CD14-positive monocyte (primary cell): Measurements from ENCODE around the gene FOXJ3. TPM values are rescaled to one million over a fixed set of nuclear protein-coding genes. Genes with fewer than 3 reads are reported as not detected.

Experiments
- DNase-seq, 3 donors: peaks; one replicate each; pipeline ENCODE4 v3.0.0-alpha.2; 2011 to 2022
- H2AFZ ChIP-seq: 2 replicates; pipeline ENCODE4 v1.6.0; 2012; ENCODE audit warnings: mild to moderate bottlenecking, low read depth, low read length, inconsistent platforms; ENCODE audit not compliant: insufficient read depth, poor library complexity, severe bottlenecking
- H3K27ac ChIP-seq, 2 donors: 1 replicate in 1 of 2; 2 replicates in 1 of 2; pipeline ENCODE4 v1.5.1; 2012 to 2013; ENCODE audit warnings: low read length in 2 of 2, control low read depth in 1 of 2, inconsistent platforms in 1 of 2, low read depth in 1 of 2, mild to moderate bottlenecking in 1 of 2
- H3K27me3 ChIP-seq, 2 donors: one replicate each; pipeline versions ENCODE4 v1.6.0 to v1.6.1; 2011 to 2013; ENCODE audit warnings: low read length in 2 of 2; ENCODE audit not compliant: control insufficient read depth in 2 of 2, insufficient read depth in 2 of 2
- H3K36me3 ChIP-seq, 2 donors: replicated peaks in 1 of 2; 1 replicate in 1 of 2; 2 replicates in 1 of 2; pipeline versions ENCODE4 v1.5.1 to v1.6.1; 2012 to 2013; ENCODE audit warnings: low read length in 2 of 2, control low read depth in 1 of 2, inconsistent platforms in 1 of 2, mild to moderate bottlenecking in 1 of 2; ENCODE audit not compliant: insufficient read depth in 2 of 2, control insufficient read depth in 1 of 2
- H3K4me1 ChIP-seq, 2 donors: 1 replicate in 1 of 2; 2 replicates in 1 of 2; pipeline versions ENCODE4 v1.5.1 to v1.6.1; 2012 to 2013; ENCODE audit warnings: low read length in 2 of 2, control low read depth in 1 of 2, inconsistent platforms in 1 of 2, mild to moderate bottlenecking in 1 of 2, moderate library complexity in 1 of 2; ENCODE audit not compliant: insufficient read depth in 2 of 2, control insufficient read depth in 1 of 2
- H3K4me2 ChIP-seq: replicated peaks from 2 replicates; pipeline ENCODE3; 2012; ENCODE audit warnings: low read length, moderate library complexity, mild to moderate bottlenecking; ENCODE audit not compliant: poor library complexity, severe bottlenecking; ENCODE audit errors: extremely low read depth
- H3K4me3 ChIP-seq, 3 experiments: fragments of 200-600 bp in 1 of 3; sonication (generic) in 1 of 3; replicated peaks in 1 of 3; 1 replicate in 2 of 3; 2 replicates in 1 of 3; pipeline ENCODE4 v1.5.1; 2011 to 2013; ENCODE audit warnings: low read length in 3 of 3, mild to moderate bottlenecking in 3 of 3, control low read depth in 2 of 3, low read depth in 2 of 3, inconsistent platforms in 1 of 3, moderate library complexity in 1 of 3
- H3K79me2 ChIP-seq: 2 replicates; pipeline ENCODE4 v1.6.0; 2012; ENCODE audit warnings: mild to moderate bottlenecking, control low read depth, inconsistent platforms, low read length, moderate library complexity; ENCODE audit not compliant: insufficient read depth
- H3K9ac ChIP-seq: 2 replicates; pipeline ENCODE4 v1.6.0; 2017; ENCODE audit warnings: low read length, mild to moderate bottlenecking; ENCODE audit not compliant: insufficient read depth, poor library complexity, severe bottlenecking
- H3K9me3 ChIP-seq, 2 donors: replicated peaks in 1 of 2; 1 replicate in 1 of 2; 2 replicates in 1 of 2; pipeline versions ENCODE4 v1.5.1 to v1.6.1; 2012 to 2013; ENCODE audit warnings: low read length in 2 of 2, control low read depth in 1 of 2; ENCODE audit not compliant: control insufficient read depth in 1 of 2, insufficient read depth in 1 of 2
- H4K20me1 ChIP-seq: 2 replicates; pipeline ENCODE4 v1.6.0; 2012; ENCODE audit warnings: mild to moderate bottlenecking, low read length, control low read depth, moderate library complexity; ENCODE audit not compliant: insufficient read depth
- H3K27ac Mint-ChIP-seq, 7 donors: one replicate each; pipeline ENCODE4 v1.8.0; 2020; ENCODE audit warnings: mild to moderate bottlenecking in 7 of 7, mixed read lengths in 7 of 7, moderate library complexity in 6 of 7, inconsistent platforms in 2 of 7
- H3K27me3 Mint-ChIP-seq, 3 donors: one replicate each; pipeline ENCODE4 v1.8.0; 2021 to 2022; ENCODE audit warnings: low read depth in 3 of 3, mild to moderate bottlenecking in 3 of 3, mixed read lengths in 3 of 3, moderate library complexity in 3 of 3, inconsistent platforms in 1 of 3
- H3K36me3 Mint-ChIP-seq, 2 donors: one replicate each; pipeline ENCODE4 v1.8.0; 2020; ENCODE audit warnings: mixed read lengths in 2 of 2, inconsistent platforms in 1 of 2, mild to moderate bottlenecking in 1 of 2
- H3K4me1 Mint-ChIP-seq: one replicate; pipeline ENCODE4 v1.8.0; 2020; ENCODE audit warnings: mild to moderate bottlenecking, mixed read lengths
- H3K4me3 Mint-ChIP-seq, 2 donors: one replicate each; pipeline ENCODE4 v1.8.0; 2020; ENCODE audit warnings: mild to moderate bottlenecking in 2 of 2, mixed read lengths in 2 of 2, moderate library complexity in 1 of 2
- H3K9me3 Mint-ChIP-seq, 7 donors: one replicate each; pipeline ENCODE4 v1.8.0; 2020 to 2022; ENCODE audit warnings: mixed read lengths in 7 of 7, mild to moderate bottlenecking in 6 of 7, moderate library complexity in 6 of 7, inconsistent platforms in 2 of 7
- WGBS: methylation state at CpG from one replicate; pipeline ENCODE4 v1.1.5; 2013; ENCODE audit warnings: missing lambda C conversion rate; ENCODE audit not compliant: insufficient coverage; 5-methylcytosine and 5-hydroxymethylcytosine counted together
- intact Hi-C, 2 donors: fragments of 100-400 bp; cut with micrococcal nuclease; formaldehyde crosslinking; loops; one replicate each; pipeline versions ENCODE4 v1.15.0 to v1.15.1; 2023
- polyA plus RNA-seq, 3 donors: library from polyadenylated mRNA; depleted of rRNA in 1 of 3; unstranded in 2 of 3; stranded (reverse) in 1 of 3; fragments of 300-500 nt in 2 of 3; fragments of >200 nt in 1 of 3; fragmentation: Illumina TruSeq in 2 of 3; gene quantifications; 1 replicate in 2 of 3; 2 replicates in 1 of 3; pipeline ENCODE4 v1.2.3, GENCODE V29; 2012 to 2021
- TF ChIP-seq, protein P1 (sequence below): fragments of 200-600 bp; IDR thresholded peaks from one replicate; pipeline ENCODE4 v1.8.0; 2022; ENCODE audit warnings: antibody characterized with exemption, mild to moderate bottlenecking

FOXJ3 gene
- polyA plus RNA-seq, 3 donors, result 10.2 to 18.5 (median 18.4) TPM

DNA sequence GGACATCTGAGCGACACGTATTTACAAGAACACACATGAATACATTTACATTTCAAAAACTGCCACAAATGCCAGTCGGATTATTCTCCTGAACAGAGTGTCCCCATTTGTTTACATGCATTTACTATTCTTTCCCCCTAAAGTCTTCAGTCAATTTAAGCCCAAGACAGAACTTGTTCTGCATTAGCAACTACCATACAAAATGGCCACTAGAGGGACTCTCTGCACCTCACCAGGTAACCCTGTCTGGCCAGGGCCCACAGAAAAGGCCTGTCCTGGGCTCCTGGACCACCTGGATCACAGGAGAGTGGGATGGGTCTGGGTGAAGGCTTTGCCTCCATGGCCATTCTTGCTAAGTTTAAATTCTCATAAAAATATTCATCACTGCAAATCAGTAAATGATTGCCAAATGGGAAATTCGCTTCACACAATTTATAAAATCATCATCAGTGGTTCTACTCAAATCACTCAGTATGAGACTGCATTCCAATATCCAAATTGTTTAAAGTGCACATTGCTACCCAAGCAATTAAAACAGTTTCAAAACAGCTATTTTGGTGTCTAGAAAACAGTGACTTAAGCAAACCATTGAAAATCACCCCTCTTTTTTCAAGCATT lies 158.0 kb downstream of the FOXJ3 start:
- Histone ChIP-seq H2AFZ (no peak overlapping the region), H3K4me1 (no peaks in the 10 kb centered on the region), H3K9ac (no peak overlapping the region), H3K9me3 (no peaks in the 10 kb centered on the region), H3K27me3 (no peaks in the 10 kb centered on the region), H3K4me2 (no peak overlapping the region), H3K4me3 (no peak overlapping the region), H3K79me2 (no peaks in the 10 kb centered on the region), H3K27ac (no peak overlapping the region), H4K20me1 (no peaks in the 10 kb centered on the region), H3K36me3 (peaks cover 16 to 56% of the 10 kb centered on the region in 2 donors)
- WGBS, result 80% methylated on average over 4 of the region's 4 CpGs
- Mint-ChIP-seq H3K4me1 (no peaks in the 10 kb centered on the region), H3K4me3 (no peak overlapping the region), H3K9me3 (no peaks in the 10 kb centered on the region), H3K36me3 (peaks cover 31 to 37% of the 10 kb centered on the region in 2 donors), H3K27ac (no peak overlapping the region), H3K27me3 (peaks cover 0 to 2% (median 1%) of the 10 kb centered on the region in 3 donors)
- TF ChIP-seq, protein P1, sequence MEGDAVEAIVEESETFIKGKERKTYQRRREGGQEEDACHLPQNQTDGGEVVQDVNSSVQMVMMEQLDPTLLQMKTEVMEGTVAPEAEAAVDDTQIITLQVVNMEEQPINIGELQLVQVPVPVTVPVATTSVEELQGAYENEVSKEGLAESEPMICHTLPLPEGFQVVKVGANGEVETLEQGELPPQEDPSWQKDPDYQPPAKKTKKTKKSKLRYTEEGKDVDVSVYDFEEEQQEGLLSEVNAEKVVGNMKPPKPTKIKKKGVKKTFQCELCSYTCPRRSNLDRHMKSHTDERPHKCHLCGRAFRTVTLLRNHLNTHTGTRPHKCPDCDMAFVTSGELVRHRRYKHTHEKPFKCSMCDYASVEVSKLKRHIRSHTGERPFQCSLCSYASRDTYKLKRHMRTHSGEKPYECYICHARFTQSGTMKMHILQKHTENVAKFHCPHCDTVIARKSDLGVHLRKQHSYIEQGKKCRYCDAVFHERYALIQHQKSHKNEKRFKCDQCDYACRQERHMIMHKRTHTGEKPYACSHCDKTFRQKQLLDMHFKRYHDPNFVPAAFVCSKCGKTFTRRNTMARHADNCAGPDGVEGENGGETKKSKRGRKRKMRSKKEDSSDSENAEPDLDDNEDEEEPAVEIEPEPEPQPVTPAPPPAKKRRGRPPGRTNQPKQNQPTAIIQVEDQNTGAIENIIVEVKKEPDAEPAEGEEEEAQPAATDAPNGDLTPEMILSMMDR, result peak; percentile 77
- intact Hi-C loops, result loop anchor here in 1 of 2 donors (10.0 kb wide), 1 partner anchor 602 kb away; no protein-coding TSS in a partner anchor
- DNase-seq, result peak in 2 of 3 donors; percentile 2 to 8

- H3K4me2 ChIP-seq, result no peak overlapping the region
- H3K4me3 ChIP-seq, result no peak overlapping the region
- peaks cover 0 to 3% (median 1%) of the 10 kb centered on the region in 3 donors for H3K27me3 Mint-ChIP-seq
- no peaks in the 10 kb centered on the region for H3K4me1 ChIP-seq
- H3K36me3 Mint-ChIP-seq, result peaks cover 17 to 24% of the 10 kb centered on the region in 2 donors
- H3K9ac ChIP-seq, result no peak overlapping the region
- H3K27ac Mint-ChIP-seq, result peak overlapping the region in 2 of 7 donors; percentile 16 to 23
- intact Hi-C loops, result loop anchor here in 1 of 2 donors (10.0 kb wide), 1 partner anchor 601 kb away; no protein-coding TSS in a partner anchor
- no peak overlapping the region for H2AFZ ChIP-seq
- no peak overlapping the region for H3K27ac ChIP-seq
- H3K9me3 Mint-ChIP-seq, result no peaks in the 10 kb centered on the region
- 100% methylated on average over 2 of the region's 7 CpGs for WGBS
- H4K20me1 ChIP-seq, result no peaks in the 10 kb centered on the region
- DNase-seq, result no peak
- H3K36me3 ChIP-seq, result peaks cover 8 to 41% of the 10 kb centered on the region in 2 donors
- H3K79me2 ChIP-seq, result no peaks in the 10 kb centered on the region
- no peaks in the 10 kb centered on the region for H3K9me3 ChIP-seq
- TF ChIP-seq, protein P1, result no peak
- no peaks in the 10 kb centered on the region for H3K27me3 ChIP-seq
- no peaks in the 10 kb centered on the region for H3K4me1 Mint-ChIP-seq
- H3K4me3 Mint-ChIP-seq, result peak overlapping the region in 1 of 2 donors; percentile 11
These were observed 159.6 kb downstream of the FOXJ3 start for GRCh38 chr1:42175314-42176054.
